Iris pigment epithelial cell (primary cell): ENCODE results near the gene CARD10.
"Not testable (repeated sequence)": the region's sequence is repeated elsewhere in the genome, so short reads cannot be mapped to it uniquely, and the experiment has no call there.

Experiments
- DNase-seq: peaks from one replicate; pipeline ENCODE4 v3.0.0-alpha.2; 2011; ENCODE audit warnings: low read depth

CARD10 gene

GRCh38 chr22:37487129-37487528, 32.1 kb downstream of the CARD10 start:
- no peak for DNase-seq

- peak; percentile 29 for DNase-seq
Observed at GRCh38 chr22:37486224-37486845, 32.9 kb downstream of the CARD10 start, which contains the start of gene MFNG. Gene MFNG (minus strand): TSS chr22:37486384. CDS start chr22:37486177, 207 bp downstream.

- DNase-seq = no peak
Observed at GRCh38 chr22:37485395-37486223, 33.6 kb downstream of the CARD10 start.

GRCh38 chr22:37484480-37485394, 34.5 kb downstream of the CARD10 start:
- no peak for DNase-seq

GRCh38 chr22:37483050-37483449, 36.2 kb downstream of the CARD10 start:
- no peak for DNase-seq

- no peak for DNase-seq
Observed at GRCh38 chr22:37482244-37482643, 37.0 kb downstream of the CARD10 start.

- no peak for DNase-seq
Observed at GRCh38 chr22:37481347-37481907, 37.8 kb downstream of the CARD10 start.

GRCh38 chr22:37480387-37481346, 38.5 kb downstream of the CARD10 start:
- no peak for DNase-seq

- no peak for DNase-seq
Observed at GRCh38 chr22:37479196-37479595, 40.0 kb downstream of the CARD10 start.

GRCh38 chr22:37476389-37477329, 42.6 kb downstream of the CARD10 start:
- no peak for DNase-seq

- DNase-seq = no peak
Observed at GRCh38 chr22:37474447-37475090, 44.6 kb downstream of the CARD10 start.

- DNase-seq = no peak
Observed at GRCh38 chr22:37473437-37473946, 45.7 kb downstream of the CARD10 start.

- DNase-seq = peak; percentile 20
Observed at GRCh38 chr22:37472418-37473006, 46.7 kb downstream of the CARD10 start.

GRCh38 chr22:37471727-37472417, 47.3 kb downstream of the CARD10 start:
- no peak for DNase-seq

- no peak for DNase-seq
Observed at GRCh38 chr22:37470087-37470445, 49.1 kb downstream of the CARD10 start.

GRCh38 chr22:37469416-37470086, 49.7 kb downstream of the CARD10 start:
- DNase-seq = no peak

GRCh38 chr22:37468201-37468695, 51.0 kb downstream of the CARD10 start:
- DNase-seq = not testable (repeated sequence)
